LNCaP clone FGC (cell line): Measurements from ENCODE around the gene DCAF6.

Experiments used
- DNase-seq: peaks from one replicate; pipeline ENCODE4 v3.0.0-alpha.2; 2011; ENCODE audit warnings: low read depth
- H3K4me3 ChIP-seq: 2 replicates; pipeline ENCODE4 v1.5.1; 2011; ENCODE audit warnings: mild to moderate bottlenecking, low read depth, low read length, control low read depth
- TF ChIP-seq, protein P1 (sequence below): IDR thresholded peaks from 2 replicates; pipeline ENCODE4 v1.5.1; 2012; ENCODE audit warnings: mild to moderate bottlenecking; ENCODE audit not compliant: control insufficient read depth, insufficient read depth; ENCODE audit errors: extremely low read depth

Gene DCAF6

GRCh38 chr1:167913895-167914496 is 22.5 kb upstream of the DCAF6 start, which contains the start of gene ADCY10:
ADCY10 (minus strand) TSS chr1:167914134; CDS start chr1:167905140, 8,994 bp downstream.
- no peak within 1 kb of the TSS for H3K4me3 ChIP-seq
- TF ChIP-seq, protein P1, sequence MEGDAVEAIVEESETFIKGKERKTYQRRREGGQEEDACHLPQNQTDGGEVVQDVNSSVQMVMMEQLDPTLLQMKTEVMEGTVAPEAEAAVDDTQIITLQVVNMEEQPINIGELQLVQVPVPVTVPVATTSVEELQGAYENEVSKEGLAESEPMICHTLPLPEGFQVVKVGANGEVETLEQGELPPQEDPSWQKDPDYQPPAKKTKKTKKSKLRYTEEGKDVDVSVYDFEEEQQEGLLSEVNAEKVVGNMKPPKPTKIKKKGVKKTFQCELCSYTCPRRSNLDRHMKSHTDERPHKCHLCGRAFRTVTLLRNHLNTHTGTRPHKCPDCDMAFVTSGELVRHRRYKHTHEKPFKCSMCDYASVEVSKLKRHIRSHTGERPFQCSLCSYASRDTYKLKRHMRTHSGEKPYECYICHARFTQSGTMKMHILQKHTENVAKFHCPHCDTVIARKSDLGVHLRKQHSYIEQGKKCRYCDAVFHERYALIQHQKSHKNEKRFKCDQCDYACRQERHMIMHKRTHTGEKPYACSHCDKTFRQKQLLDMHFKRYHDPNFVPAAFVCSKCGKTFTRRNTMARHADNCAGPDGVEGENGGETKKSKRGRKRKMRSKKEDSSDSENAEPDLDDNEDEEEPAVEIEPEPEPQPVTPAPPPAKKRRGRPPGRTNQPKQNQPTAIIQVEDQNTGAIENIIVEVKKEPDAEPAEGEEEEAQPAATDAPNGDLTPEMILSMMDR: no peak
- no peak for DNase-seq

GRCh38 chr1:167915569-167915968 is 20.9 kb upstream of the DCAF6 start:
- TF ChIP-seq, protein P1: no peak
- H3K4me3 ChIP-seq: no peak overlapping the region
- DNase-seq: no peak

DNA sequence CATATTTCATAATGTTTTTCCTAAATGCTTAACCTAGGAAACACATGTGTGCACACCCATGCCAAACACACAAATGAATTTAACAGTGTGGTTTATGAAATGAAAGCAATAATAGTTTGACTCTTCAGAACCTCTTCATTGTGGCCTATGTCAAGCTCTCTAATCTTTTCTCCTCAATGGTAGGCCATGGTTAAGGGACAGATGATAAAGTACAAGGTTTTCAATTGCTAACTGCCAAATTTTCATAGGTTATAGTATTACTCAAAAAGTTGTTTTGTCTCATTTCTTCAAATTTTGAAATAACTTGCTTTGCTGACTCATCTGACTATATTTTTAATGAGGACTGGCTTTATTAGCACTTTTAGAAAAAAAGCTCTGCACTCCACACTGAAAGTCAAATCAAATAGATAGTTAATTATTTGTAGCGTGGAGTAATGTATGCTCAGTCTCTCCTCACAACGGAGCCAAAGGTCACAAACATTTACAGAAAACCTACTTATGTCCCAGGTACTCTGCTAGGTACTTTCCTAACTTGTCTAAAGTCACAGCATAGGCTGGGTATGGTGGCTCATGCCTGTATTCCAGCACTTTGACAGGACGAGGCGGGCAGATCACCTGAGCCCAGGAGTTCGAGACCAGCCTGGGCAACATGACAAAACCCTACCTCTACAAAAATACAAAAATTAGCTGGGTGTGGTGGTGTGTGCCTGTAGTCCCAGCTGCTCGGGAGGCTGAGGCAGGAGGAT is 19.5 kb upstream of the DCAF6 start:
- no peak for DNase-seq
- TF ChIP-seq, protein P1: no peak
- no peak overlapping the region for H3K4me3 ChIP-seq

GRCh38 chr1:167922023-167922422 is 14.5 kb upstream of the DCAF6 start:
- no peak for DNase-seq
- TF ChIP-seq, protein P1: no peak
- no peak overlapping the region for H3K4me3 ChIP-seq

- DNase-seq: no peak
- H3K4me3 ChIP-seq: no peak overlapping the region
- TF ChIP-seq, protein P1: no peak
These were observed 13.8 kb upstream of the DCAF6 start for GRCh38 chr1:167922611-167923074.

DNA sequence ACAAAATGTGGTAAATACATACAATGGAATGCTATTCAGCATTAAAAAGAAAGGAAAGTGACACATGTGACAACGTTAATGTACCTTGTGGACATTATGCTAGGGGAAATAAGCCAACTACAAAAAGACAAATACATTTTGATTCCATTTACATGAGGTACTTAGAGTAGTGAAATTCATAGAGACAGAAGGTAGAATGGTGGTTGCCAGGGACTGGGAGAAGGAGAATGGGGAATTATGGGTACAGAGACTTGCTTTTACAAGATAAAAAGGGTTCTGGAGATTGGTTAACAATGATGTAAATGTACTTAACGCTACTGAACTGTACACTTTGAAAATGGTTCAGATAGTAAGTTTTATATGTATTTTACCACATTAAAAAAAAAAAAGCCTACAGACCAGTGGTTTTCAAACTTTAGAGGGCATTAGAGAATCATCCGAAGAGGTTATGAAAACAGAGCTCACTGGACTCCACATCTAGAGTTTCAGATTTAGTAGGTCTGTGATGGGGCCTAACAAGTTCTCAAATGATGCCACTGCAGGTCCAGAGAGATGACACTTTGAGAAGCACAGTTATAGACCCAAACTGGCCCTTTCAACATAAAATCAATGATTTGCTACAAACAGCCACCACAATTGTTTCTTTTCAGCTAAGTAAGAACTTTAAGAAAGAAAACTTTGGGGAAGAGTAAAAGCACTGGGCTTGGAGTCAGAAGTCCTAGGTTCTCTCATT is 13.0 kb upstream of the DCAF6 start:
- TF ChIP-seq, protein P1: no peak
- no peak for DNase-seq
- no peak overlapping the region for H3K4me3 ChIP-seq
